Hepatic stellate cell (primary cell): ENCODE results near the gene EML6.
"Not testable (repeated sequence)": the region's sequence is repeated elsewhere in the genome, so short reads cannot be mapped to it uniquely, and the experiment has no call there.

Experiments used
- DNase-seq: peaks from one replicate; pipeline ENCODE4 v3.0.0; 2011; ENCODE audit warnings: low spot score

Gene EML6

GRCh38 chr2:54966165-54966832 lies 242.8 kb downstream of the EML6 start:
- no peak for DNase-seq

- DNase-seq, result no peak
These were observed 243.4 kb downstream of the EML6 start for GRCh38 chr2:54966837-54967236.

GRCh38 chr2:54967269-54967668 lies 243.8 kb downstream of the EML6 start:
- no peak for DNase-seq

- no peak for DNase-seq
These were observed 244.4 kb downstream of the EML6 start for GRCh38 chr2:54967759-54968365.

DNA sequence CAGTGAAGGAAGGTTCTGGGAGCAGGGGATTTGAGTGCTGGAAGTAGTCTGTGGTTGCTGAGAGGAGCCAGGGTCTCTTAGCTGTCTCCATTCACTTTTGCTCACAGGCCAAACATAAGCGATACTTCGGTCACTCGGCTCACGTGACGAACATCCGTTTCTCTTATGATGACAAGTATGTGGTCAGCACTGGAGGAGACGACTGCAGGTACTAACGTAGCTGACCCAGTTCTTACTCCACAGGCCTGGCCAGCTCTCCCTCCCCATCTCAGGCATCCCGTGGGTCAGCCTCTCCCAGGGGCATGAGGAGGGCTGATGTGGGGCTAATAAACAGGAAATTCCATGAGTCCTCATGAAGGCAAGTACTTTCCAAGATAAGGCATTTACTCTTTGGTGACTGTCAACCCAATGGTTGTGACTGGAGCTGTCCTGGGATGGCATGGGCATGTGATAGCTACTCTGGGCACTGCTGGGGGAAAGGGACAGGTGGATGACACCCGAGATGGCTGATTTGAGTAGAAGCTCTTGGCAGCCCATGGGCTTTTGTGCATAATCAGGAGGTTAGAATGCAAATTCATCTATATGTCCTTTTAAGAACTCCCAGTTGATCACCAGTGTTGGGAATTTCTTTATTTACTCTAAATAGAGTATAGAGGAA lies 245.2 kb downstream of the EML6 start:
- no peak for DNase-seq

DNA sequence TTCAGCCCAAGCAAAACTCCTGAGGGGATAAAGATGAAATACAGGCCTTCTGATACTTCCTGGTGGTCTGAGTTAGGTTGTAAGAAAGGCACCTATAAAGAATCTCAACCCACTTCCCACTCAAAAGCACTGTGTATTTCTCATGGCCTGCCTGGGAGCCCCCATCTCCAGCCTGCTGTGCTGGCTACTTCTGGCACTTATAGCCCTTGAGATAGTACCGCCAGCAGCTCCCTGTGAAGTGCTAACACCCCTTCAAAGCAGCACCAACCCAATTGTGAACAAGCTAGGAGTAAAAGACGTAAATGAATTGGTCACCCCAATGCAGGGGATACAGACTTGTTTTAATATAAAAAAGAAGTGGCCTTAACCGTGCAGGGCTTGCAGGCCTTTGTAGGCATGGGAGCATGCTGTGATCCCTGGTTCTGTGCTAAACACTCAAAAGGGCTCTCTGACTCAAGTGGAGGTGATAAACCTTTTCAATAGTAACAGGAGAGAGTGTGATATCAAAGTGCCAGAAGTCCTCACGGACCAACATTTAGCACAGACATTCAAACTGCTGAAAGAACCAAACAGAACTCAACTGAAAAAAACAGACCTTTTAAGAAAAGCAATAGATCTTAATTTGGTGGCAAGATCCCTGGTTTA lies 246.0 kb downstream of the EML6 start:
- DNase-seq, result no peak

DNA sequence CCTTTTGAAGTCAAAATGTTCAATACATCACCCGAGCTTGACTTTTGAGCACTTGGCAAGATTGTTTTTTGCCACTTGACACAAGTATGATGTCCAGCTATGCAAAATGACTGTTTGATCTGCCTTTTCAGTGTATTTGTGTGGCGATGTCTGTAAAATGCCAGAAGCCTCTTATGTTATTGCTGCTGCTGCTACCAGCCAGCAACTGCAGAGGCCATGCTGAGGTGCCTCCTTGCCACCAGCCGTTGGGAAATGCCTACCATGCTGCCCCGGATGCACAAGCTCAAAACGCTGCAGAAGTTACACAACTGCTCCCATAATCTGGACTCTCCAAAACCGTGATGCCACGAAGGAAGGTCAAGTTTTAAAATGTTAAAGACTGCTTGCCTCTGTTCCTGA lies 246.5 kb downstream of the EML6 start:
- no peak for DNase-seq

DNA sequence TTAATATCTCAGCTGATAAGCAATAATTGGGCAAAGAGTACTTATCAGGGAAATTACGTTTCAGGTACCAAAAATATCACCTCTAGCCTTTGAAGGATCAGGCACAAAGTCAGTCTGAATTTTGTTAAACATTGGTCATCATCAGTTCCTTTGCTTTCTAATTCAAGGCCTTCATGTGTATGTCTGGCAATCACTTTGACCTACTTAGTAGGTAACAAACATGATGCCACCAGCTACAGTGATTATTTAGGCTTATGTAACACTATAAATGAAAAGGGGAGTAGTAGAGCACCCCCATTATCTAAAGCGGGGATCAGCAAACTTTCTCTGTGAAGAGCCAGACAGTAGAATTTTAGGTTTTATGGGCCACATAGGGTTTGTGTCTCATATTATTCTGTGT lies 251.7 kb downstream of the EML6 start:
- DNase-seq, result no peak

GRCh38 chr2:54975598-54976492 lies 252.4 kb downstream of the EML6 start:
- DNase-seq, result no peak

- no peak for DNase-seq
These were observed 253.7 kb downstream of the EML6 start for GRCh38 chr2:54977149-54977548.

DNA sequence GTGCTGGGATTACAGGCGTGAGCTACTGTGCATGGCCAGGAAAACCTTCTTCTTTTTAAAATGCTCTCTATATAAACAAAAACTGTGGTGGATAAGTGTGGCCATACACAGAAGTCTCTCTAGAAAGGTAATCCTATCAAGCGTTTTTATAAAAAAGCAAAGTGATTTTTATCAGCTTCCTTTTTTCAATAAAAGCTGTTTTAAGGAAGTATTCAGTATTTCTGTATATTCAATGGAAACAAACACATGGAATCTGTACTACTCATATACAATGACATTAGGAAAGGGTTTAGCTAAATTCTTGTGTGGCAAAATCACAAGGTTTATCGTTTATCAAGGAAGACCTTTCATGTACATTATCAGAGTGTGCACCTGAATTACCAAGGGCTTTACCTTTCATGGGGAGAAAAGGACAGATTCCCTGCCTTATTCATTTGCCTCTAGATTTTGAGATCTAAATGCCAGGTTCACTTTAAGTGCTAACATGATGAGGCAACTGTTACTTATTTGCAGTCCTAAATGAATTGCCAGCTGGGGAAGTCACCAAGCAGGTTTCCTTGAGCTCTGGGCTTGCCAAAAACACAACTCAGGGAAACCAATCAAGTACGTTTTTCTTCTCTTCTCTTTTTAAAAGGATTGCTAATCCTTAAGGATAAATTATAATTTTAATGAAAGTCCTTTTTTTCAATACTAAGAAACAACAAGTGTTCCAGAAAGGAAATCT lies 256.0 kb downstream of the EML6 start:
- DNase-seq, result no peak

GRCh38 chr2:54981385-54981784 lies 257.9 kb downstream of the EML6 start:
- no peak for DNase-seq

DNA sequence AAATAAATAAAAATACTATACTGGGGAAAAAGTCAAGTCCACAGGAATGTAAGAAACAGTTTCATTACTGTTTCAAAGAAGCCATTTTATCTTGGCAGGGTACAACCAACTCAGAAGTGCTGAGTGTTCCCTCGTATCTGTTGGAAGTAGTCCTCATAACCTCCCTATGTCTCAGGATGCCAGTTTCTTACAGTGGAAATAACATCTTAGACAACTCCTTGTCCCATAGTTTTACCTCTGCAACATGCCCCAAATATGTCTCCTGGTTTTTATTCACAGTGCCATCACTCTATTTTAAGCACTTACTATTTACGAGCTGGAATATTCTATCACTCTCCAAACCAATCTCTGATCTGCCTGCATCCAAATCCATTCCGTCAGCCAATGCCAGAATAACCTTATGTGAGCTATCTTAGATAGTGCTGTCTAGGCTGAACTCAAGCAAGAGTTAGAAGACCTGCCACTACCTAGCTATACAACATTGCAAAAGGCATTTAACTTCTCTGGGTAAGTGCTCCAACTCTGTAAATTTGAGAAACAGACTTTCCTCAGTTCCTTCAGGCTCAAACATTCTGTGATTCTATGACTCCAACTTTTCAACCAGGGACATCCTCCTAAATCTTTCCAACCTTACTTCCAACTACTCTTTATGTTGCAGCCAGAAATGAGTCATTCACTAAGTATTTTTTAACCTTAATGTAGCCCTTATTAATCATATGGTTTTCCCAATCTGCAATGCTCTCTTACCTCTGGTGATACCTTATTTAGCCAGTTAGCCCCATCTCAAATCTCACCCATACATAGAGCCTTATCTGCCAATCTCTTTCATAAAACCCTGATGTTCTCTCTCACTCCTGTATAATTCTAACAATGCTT lies 260.1 kb downstream of the EML6 start:
- no peak for DNase-seq

DNA sequence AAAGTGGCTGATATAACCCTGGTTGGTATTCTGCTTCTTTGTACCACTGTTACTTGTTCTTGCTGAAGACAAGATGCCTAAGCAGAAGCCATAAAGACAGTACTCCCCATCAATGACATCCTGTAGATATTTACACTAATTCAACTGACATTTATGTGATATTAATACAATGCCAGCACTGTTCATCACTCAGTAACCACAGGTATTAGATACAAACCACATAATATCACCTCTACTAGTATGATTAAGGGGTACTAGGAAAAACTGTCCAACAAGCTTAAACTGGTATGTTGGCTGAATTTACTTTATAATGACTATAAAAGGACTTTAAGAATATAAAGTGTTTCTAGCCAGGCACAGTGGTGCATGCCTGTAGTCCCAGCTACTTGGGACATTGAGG lies 261.0 kb downstream of the EML6 start:
- no peak for DNase-seq

DNA sequence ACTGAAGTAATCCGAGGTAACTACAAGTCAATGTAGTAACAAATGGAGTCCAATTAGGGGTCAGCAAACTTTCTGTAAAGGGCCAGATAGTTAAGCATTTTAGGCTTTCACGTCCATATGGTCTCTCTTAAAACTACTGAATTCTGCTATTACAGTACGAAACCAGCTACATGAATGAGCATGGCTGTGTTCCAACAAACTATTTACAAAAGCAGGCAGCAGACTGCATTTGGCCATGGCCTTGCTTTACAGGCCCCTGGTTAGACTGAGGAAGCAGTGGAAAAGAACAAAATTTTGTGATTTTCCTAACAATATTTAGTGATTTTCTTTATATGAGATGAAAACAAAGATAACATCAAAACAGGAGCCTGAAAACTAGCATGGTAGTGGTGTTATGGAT lies 262.8 kb downstream of the EML6 start:
- no peak for DNase-seq

- DNase-seq, result no peak
These were observed 265.1 kb downstream of the EML6 start for GRCh38 chr2:54988612-54989011.

- not testable (repeated sequence) for DNase-seq
These were observed 267.2 kb downstream of the EML6 start for GRCh38 chr2:54990694-54991093.

DNA sequence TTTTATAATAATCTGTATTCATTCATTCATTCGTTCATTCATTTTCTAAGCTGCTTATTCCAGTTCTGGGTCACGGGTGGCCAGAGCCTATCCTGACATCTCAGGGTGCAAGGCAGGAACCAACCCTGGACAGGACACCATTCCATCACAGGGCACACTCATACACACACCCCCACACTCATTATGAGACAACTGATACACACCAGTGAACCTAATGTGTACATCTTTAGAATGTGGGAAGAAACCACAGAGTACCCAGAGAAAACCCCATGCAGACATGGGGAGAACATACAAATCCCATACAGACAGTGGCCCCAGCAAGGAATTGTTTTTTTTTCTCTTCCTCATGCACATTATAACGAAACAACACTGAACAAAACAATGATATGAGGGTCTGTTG lies 272.1 kb downstream of the EML6 start:
- DNase-seq, result no peak

DNA sequence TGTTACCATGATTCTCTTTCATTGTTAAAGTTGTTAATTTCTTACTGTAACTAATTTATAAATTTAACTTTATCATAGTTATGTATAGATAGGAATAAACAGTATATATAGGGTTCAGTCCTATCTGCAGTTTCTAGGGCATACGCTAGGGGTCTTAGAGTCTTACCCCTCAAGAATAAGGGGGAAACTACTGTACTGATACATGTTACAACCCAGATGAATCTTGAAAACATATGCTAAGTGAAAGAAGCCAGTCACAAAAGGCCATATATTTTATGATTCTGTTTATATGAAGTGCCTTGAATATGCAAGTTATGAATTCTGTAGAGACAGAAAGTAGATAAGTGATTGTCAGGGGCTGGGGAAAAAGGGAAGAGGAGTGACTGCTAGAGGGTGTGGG lies 274.4 kb downstream of the EML6 start:
- no peak for DNase-seq

- DNase-seq, result peak; percentile 27
These were observed 275.7 kb downstream of the EML6 start for GRCh38 chr2:54999182-54999581.
